GM10248 (cell line): ENCODE data around the gene PUS7.
A peak's percentile ranks its signal among the peaks of the same experiment; 100 is the strongest.

Source experiments
- CTCF ChIA-PET: fragments of 300-600 bp; sonication (Branson Sonifier 250); formaldehyde crosslinking; extraction: SDS; loops from one replicate; lab custom pipeline; 2021; ENCODE audit warnings: antibody characterized with exemption; lab: Yijun Ruan, JAX
- POLR2A ChIA-PET: fragments of 350-650 bp; sonication (Branson Sonifier 250); formaldehyde crosslinking; extraction: SDS; loops from one replicate; lab custom pipeline; 2020; ENCODE audit warnings: antibody characterized with exemption; lab: Yijun Ruan, JAX
- DNase-seq: peaks from one replicate; pipeline ENCODE4 v3.0.0; 2012; ENCODE audit errors: extremely low spot score
- CTCF ChIP-seq: IDR thresholded peaks from 2 replicates; pipeline ENCODE4 v1.5.1; 2012; ENCODE audit warnings: mild to moderate bottlenecking, low read depth; ENCODE audit errors: extremely low read depth, missing control alignments, control extremely low read depth

PUS7 gene

GRCh38 chr7:105497016-105497415 is 25.1 kb downstream of the PUS7 start:
- DNase-seq: no peak
- CTCF ChIA-PET: no interaction called here
- no peak for TF ChIP-seq CTCF
- POLR2A ChIA-PET: no interaction called here

GRCh38 chr7:105496521-105496920 is 25.6 kb downstream of the PUS7 start:
- ChIA-PET CTCF (interaction anchor here (1.1 to 2.0 kb wide), 2 partner anchors 8 to 13 kb away, joined by 3 to 7 read pairs; no protein-coding TSS in a partner anchor), POLR2A (no interaction called here)
- no peak for TF ChIP-seq CTCF
- DNase-seq: no peak

GRCh38 chr7:105493923-105494315 is 28.2 kb downstream of the PUS7 start:
- no peak for DNase-seq
- no peak for TF ChIP-seq CTCF
- POLR2A ChIA-PET: no interaction called here
- CTCF ChIA-PET: interaction anchor here (1.7 kb wide), 1 partner anchor 13 kb away, joined by 5 read pairs; no protein-coding TSS in a partner anchor

GRCh38 chr7:105493196-105493922 is 28.7 kb downstream of the PUS7 start:
- ChIA-PET POLR2A (no interaction called here), CTCF (interaction anchor here (1.7 kb wide), 1 partner anchor 13 kb away, joined by 5 read pairs; no protein-coding TSS in a partner anchor)
- no peak for DNase-seq
- TF ChIP-seq CTCF: no peak

DNA sequence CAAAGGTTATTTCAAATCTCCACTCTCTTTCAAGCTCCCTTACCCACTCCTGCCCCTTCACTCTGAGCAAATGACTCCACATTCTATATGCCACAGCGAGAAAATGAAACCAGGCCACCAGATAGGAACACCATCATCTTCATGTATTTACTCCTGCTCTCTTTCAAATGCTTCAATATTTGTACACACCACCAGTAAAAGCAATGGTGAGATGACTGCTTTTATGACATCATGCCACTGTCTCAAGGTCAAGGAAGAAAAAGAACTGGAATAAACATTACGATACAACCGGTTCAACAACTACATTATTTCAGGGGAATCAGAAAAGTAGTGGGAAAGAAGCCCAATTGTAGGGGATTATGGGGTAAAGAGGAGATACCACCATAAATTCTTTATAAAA is 32.7 kb downstream of the PUS7 start:
- ChIA-PET CTCF (no interaction called here), POLR2A (no interaction called here)
- TF ChIP-seq CTCF: no peak
- no peak for DNase-seq

DNA sequence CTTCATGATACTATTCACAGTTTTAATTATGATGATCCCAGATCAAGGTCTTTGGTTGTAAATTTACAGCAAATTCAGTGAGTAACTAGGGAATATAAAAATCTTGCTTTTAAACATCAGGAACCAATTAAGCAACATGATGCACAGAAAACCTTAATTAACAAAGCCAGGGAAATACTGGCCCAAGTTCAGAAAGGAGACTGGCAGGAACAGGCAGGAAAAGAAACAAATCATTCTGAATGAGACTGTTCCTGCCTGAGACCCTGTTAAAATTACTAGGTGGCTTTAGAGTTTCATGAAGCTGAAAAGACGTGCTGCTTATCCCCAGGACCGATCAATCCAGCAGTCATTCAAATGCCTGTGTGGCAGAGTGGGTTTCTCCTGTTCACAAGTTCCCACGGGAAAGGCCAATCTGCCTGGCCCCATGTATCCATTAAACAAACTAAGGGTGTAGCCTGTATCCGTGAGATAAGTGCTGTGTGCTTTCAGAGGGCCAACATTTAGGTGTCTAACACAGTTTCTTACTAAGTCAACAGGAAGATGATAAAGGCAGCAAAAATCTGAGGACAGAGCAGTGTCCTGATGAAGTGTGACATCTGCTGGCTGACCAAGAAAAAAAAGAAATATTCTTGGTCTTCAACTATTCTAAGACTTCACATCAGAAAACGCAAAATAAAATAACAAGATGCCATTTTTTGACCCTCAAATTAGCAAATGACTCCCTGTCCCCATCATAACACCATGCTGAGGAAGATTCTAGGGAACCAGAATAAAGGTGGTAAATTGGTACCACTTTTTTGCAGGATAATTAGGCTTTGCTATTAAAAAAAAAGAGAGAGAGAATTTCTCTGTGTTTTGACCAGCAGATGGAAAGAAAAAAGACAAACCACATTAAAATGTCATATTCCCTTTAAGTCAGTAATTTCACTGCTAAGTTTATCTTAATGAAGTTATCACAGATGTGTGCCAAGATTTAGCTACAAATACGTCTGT is 34.2 kb downstream of the PUS7 start:
- peak; percentile 29 for TF ChIP-seq CTCF
- ChIA-PET CTCF (interaction anchor here (1.4 kb wide), 1 partner anchor 15 kb away, joined by 4 read pairs; no protein-coding TSS in a partner anchor), POLR2A (no interaction called here)
- peak; percentile 32 for DNase-seq
